ENCODE results near the gene EIF3L.

GRCh38 chr22:37827056-37827455 lies 22.2 kb upstream of the EIF3L start:
- no peak for TF ChIP-seq CTCF (IDR thresholded peaks at IDR 0.05)
- TF ChIP-seq POLR2A (IDR thresholded peaks at IDR 0.05) = no peak
